Natural killer cell treated with Interleukin-12 subunit alpha and Interleukin-12 subunit beta and Interleukin-15 and Interleukin-18, amount 100 ng/mL, for 72 hours (primary cell): Measurements from ENCODE around the gene IGFBP4. TPM values are rescaled to one million over a fixed set of nuclear protein-coding genes. Genes with fewer than 3 reads are reported as not detected.

ENCODE experiments used
- ATAC-seq, 2 donors: fragments of 150-1000 bp; cut with Tn5 transposase in 1 of 2; sonication (Bioruptor Pico), chemical (Tn5 transposase) in 1 of 2; 2 replicates each; pipeline ENCODE4 v1.10.0; 2021
- DNase-seq: peaks from one replicate; pipeline ENCODE4 v3.0.0; 2022; ENCODE audit warnings: low spot score
- H3K27ac Mint-ChIP-seq, 2 donors: 1 replicate in 1 of 2; 2 replicates in 1 of 2; pipeline ENCODE4 v1.8.0; 2022; ENCODE audit warnings: mixed read lengths in 2 of 2, mild to moderate bottlenecking in 1 of 2, moderate library complexity in 1 of 2
- H3K27me3 Mint-ChIP-seq, 2 donors: 1 replicate in 1 of 2; 2 replicates in 1 of 2; pipeline ENCODE4 v1.8.0; 2022; ENCODE audit warnings: mixed read lengths in 2 of 2
- H3K36me3 Mint-ChIP-seq: one replicate; pipeline ENCODE4 v1.8.0; 2022; ENCODE audit warnings: mixed read lengths
- H3K4me1 Mint-ChIP-seq, 2 donors: 1 replicate in 1 of 2; 2 replicates in 1 of 2; pipeline ENCODE4 v1.8.0; 2022; ENCODE audit warnings: low read depth in 2 of 2, mixed read lengths in 2 of 2, mild to moderate bottlenecking in 1 of 2
- H3K4me3 Mint-ChIP-seq: one replicate; pipeline ENCODE4 v1.8.0; 2022; ENCODE audit warnings: mixed read lengths
- H3K9me3 Mint-ChIP-seq: 2 replicates; pipeline ENCODE4 v1.8.0; 2022; ENCODE audit warnings: mixed read lengths
- total RNA-seq, 2 donors: library from RNA; stranded (reverse); gene quantifications; one replicate each; pipeline ENCODE4 v1.2.3, GENCODE V29; 2022

IGFBP4 gene
- total RNA-seq, 2 donors from 2014 or later = 0.59 to 0.88 TPM

DNA sequence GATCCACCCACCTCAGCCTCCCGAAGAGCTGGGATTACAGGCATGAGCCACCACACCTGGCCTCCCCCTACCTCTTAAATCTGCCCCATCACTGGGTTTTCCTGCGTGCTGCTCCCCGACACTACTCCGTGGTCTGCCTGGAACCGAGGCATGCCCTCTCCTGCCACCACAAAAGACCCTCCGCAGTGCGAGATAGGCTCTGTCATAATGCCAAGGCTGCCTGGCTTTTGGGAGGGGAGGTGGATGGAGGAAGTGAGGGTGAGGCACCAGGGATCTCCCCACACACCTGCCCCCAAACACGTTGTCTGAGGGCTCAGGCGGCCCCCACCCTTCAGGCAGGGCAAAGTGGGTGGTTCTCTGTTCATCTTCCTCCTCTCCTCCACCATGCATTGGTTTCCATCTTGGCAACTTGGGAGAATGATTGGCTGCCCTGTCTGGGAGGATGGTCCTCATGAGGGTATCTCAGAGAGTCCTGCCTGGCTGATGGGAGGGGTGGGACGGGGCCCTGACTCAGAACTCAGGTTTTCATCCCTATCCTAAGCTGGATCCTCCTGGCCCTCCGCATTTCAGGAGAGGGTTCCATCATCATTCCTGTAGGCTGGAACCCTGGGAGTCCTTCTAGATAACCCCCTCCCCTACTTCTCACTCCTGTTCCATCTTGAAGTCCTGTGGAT, 23.2 kb downstream of the IGFBP4 start:
- Mint-ChIP-seq H3K9me3 (no peaks in the 10 kb centered on the region), H3K4me1 (no peaks in the 10 kb centered on the region), H3K27ac (no peak overlapping the region), H3K4me3 (no peak overlapping the region), H3K36me3 (no peaks in the 10 kb centered on the region), H3K27me3 (peaks cover 0 to 5% of the 10 kb centered on the region in 2 donors)
- DNase-seq = no peak
- no peak for ATAC-seq

DNA sequence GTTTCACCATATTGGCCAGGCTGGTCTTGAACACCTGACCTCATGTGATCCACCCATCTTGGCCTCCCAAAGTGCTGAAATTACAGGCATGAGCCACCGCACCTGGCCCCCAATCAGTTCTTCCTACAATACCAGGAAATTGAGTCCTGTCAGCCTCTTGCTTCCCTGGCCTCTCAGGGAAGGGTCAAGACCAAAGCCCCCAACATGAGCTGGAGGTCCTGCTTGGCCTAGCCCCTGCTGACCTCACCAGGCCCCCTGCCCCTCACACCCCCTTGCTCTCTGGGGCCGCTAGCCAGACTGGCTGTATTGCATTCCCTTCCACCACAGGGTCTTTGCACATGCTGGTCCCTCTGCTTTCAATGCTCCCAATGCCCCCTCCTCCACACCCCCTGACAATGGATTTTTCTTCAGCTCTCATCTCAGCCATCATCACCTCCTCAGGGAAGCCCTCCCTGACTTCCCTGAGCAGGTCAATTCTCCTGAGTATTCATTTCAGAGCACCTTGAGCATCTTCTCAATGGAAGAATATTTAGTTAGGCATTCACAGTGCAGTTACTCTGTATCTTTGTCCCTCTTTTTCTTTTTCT, 24.1 kb downstream of the IGFBP4 start:
- no peak for ATAC-seq
- DNase-seq = no peak
- peaks cover 0 to 5% of the 10 kb centered on the region in 2 donors for H3K27me3 Mint-ChIP-seq
- no peaks in the 10 kb centered on the region for H3K9me3 Mint-ChIP-seq
- H3K4me3 Mint-ChIP-seq = no peak overlapping the region
- no peaks in the 10 kb centered on the region for H3K4me1 Mint-ChIP-seq
- H3K36me3 Mint-ChIP-seq = no peaks in the 10 kb centered on the region
- H3K27ac Mint-ChIP-seq = no peak overlapping the region

- no peaks in the 10 kb centered on the region for H3K9me3 Mint-ChIP-seq
Observed at GRCh38 chr17:40468560-40468959, 25.3 kb downstream of the IGFBP4 start.

DNA sequence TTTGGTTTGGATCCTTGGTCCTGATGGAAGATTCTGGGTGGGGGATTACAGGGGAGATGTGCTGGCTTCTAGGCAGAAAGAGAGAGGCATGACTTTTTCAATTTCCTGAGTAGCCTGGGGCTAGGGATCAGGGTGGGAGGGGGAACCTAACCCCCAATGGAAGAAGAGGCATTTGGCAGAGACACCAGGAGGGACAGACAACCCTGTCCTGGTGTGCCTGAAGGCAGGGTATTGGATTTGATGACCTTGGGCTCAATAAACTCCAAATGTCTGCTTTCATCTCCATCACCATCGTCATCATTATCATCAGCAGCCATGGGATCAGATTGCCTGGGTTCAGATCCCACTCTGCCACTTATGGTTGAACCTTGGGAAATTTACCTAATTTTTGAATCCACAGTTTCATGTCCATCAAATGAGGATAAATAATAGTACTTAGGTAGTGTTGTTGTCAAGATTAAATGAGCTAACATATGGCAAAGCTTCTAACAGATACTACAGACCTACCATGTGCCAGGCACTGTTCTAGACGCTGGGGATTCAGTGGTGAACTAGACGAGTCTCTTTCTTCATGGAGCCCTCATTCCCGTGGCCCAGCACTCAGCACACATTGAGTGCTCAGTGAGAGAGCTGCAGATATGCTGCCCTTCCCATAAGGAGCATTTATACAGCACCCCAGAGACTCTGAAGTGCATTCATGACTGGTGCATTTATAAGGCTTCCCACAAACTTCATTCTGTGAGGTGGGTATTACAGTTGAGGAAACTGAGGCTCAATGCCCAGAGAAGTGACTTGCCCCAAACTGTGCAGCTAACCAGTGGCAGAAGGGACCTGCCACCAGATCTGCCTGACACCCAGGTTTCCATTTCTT, 26.8 kb downstream of the IGFBP4 start:
- no peak for DNase-seq
- Mint-ChIP-seq H3K4me1 (peaks cover 0 to 5% of the 10 kb centered on the region in 2 donors), H3K27me3 (peaks cover 0 to 12% of the 10 kb centered on the region in 2 donors), H3K36me3 (no peaks in the 10 kb centered on the region), H3K9me3 (no peaks in the 10 kb centered on the region), H3K4me3 (no peak overlapping the region), H3K27ac (no peak overlapping the region)
- ATAC-seq = no peak

More at GRCh38 chr17:40468560-40468959, 25.3 kb downstream of the IGFBP4 start:
- H3K27ac Mint-ChIP-seq = no peak overlapping the region
- ATAC-seq = no peak
- DNase-seq = no peak
- peaks cover 0 to 2% of the 10 kb centered on the region in 2 donors for H3K4me1 Mint-ChIP-seq
- H3K4me3 Mint-ChIP-seq = no peak overlapping the region
- H3K36me3 Mint-ChIP-seq = no peaks in the 10 kb centered on the region
- peaks cover 0 to 12% of the 10 kb centered on the region in 2 donors for H3K27me3 Mint-ChIP-seq

- no peaks in the 10 kb centered on the region for H3K36me3 Mint-ChIP-seq
- H3K9me3 Mint-ChIP-seq = no peaks in the 10 kb centered on the region
- H3K4me1 Mint-ChIP-seq = peaks cover 0 to 7% of the 10 kb centered on the region in 2 donors
- H3K27me3 Mint-ChIP-seq = peaks cover 0 to 12% of the 10 kb centered on the region in 2 donors
- ATAC-seq (no peak), DNase-seq (no peak)
- no peak overlapping the region for H3K27ac Mint-ChIP-seq
- no peak overlapping the region for H3K4me3 Mint-ChIP-seq
Observed at GRCh38 chr17:40470932-40471828, 27.9 kb downstream of the IGFBP4 start.

DNA sequence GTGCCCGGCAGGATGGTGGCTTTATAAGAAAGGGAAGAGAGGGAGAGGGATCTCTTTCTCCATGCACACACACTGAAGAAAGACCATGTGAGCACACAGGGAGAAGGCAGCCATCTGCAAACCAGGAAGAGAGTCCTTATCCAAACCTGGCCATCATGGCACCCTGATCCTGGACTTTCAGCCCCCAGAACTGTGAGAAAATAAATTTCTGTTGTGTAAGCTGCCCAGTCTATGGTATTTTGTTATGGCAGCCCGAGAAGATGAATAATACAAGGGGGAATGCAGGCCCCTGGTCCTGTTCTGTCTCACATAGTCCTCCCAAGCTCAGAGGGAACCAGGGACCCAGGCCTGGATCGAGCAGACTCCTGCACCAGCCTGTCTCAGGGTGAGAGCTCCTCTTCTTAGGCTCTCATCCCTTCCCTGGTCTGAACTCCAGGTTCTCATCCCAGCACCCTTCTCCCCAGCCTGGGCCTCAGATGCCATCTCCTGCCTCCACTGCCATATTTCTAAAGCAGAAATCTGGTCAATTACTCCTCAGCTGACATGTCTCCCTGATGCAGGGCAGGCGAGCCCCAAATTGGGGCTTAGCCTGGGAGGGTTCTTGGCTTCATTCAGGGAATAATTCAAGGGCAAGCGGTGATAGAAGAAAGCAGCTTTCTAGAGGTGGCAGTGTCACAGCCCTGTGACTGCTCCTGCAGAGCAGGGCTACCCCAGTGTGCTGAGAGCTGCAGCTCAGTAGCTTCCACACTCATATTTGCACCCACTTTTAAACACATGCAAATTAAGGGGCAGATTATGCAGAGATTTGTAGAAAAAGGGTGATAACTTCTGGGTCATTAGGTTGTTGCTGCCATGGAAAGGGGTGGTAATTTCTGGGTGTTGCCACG, 28.8 kb downstream of the IGFBP4 start:
- Mint-ChIP-seq H3K4me3 (no peak overlapping the region), H3K27me3 (peaks cover 0 to 9% of the 10 kb centered on the region in 2 donors), H3K9me3 (no peaks in the 10 kb centered on the region), H3K4me1 (peaks cover 0 to 8% of the 10 kb centered on the region in 2 donors), H3K27ac (no peak overlapping the region), H3K36me3 (no peaks in the 10 kb centered on the region)
- ATAC-seq (no peak), DNase-seq (no peak)

GRCh38 chr17:40472733-40473452, 29.6 kb downstream of the IGFBP4 start:
- ATAC-seq (no peak), DNase-seq (no peak)
- Mint-ChIP-seq H3K36me3 (no peaks in the 10 kb centered on the region), H3K27me3 (peaks cover 0 to 7% of the 10 kb centered on the region in 2 donors), H3K4me3 (no peak overlapping the region), H3K27ac (no peak overlapping the region), H3K4me1 (peaks cover 0 to 8% of the 10 kb centered on the region in 2 donors), H3K9me3 (no peaks in the 10 kb centered on the region)

DNA sequence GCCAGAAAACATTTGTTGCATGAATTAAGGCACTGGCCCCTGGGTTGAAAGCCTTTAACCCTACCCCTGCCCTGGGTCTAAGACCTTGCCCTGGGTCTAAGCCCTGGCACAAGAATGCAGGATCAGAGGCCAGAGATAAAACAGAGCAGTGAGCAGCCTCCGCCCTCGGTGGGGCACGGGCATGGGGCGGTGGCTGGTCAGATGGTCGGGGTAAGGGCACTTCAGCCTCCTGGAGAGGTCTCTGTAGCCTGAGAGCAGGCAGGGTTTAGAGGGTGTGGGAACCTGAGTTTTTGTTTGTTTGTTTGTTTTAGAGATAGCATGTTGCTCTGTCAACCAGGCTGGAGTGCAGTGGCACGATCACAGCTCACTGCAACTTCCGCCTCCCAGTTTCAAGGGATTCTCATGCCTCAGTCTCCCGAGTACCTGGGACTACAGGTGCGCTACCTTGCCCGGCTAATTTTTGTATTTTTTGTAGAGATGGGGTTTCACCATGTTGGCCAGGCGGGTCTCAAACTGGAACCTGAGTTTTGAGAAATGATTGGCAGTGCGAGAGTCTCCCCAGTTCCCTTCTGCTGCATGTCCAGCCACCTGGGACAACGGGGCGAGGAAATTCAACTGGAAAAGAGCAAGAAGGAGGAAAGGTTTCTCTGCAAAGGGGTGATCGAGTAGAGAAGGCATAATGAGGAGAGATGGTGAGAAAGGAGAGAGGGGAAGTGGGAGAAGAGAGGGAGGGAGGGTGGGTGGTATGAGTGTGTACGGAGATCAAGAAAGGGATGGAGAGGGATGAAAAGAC, 30.5 kb downstream of the IGFBP4 start:
- Mint-ChIP-seq H3K36me3 (no peaks in the 10 kb centered on the region), H3K4me3 (no peak overlapping the region), H3K27ac (no peak overlapping the region), H3K27me3 (peaks cover 0 to 7% of the 10 kb centered on the region in 2 donors), H3K4me1 (peaks cover under 1 to 9% of the 10 kb centered on the region in 2 donors), H3K9me3 (no peaks in the 10 kb centered on the region)
- no peak for DNase-seq
- peak in 1 of 2 donors; percentile 48 for ATAC-seq

DNA sequence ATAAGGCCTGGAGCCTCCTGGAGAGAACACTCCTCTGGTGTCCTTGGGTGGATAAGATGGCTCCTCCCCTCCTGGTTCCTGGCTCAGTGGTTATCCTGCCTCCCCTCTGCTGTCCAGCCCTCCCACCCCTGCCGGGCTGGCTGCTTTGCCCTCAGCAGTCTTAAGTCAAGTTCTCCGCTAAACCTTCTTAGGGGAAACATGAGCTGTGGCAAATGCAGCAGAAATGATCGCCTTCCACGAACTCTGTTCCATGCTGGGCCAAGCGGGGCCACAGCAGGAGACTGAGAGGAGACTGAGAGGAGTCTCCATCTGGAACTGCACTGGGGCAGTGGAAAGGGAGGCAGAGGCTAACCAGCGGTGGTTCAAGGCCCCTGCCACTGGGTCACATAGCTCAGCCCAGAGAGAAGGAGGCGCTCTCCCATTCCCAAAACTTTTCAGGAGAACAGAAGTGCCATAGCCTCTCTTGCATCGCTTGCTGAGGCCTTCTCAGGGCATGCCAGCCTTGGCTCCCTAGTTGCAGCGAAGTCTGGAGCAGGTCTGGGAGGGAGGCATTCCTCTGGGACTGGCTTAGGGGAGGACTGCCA, 31.3 kb downstream of the IGFBP4 start:
- H3K27ac Mint-ChIP-seq = no peak overlapping the region
- H3K9me3 Mint-ChIP-seq = no peaks in the 10 kb centered on the region
- no peak overlapping the region for H3K4me3 Mint-ChIP-seq
- peaks cover 0 to 9% of the 10 kb centered on the region in 2 donors for H3K27me3 Mint-ChIP-seq
- peaks cover 5 to 12% of the 10 kb centered on the region in 2 donors for H3K4me1 Mint-ChIP-seq
- H3K36me3 Mint-ChIP-seq = no peaks in the 10 kb centered on the region
- DNase-seq (no peak), ATAC-seq (no peak)

GRCh38 chr17:40475234-40475908, 32.1 kb downstream of the IGFBP4 start:
- ATAC-seq (no peak), DNase-seq (no peak)
- H3K27ac Mint-ChIP-seq = no peak overlapping the region
- peaks cover 11 to 18% of the 10 kb centered on the region in 2 donors for H3K4me1 Mint-ChIP-seq
- peaks cover 0 to 9% of the 10 kb centered on the region in 2 donors for H3K27me3 Mint-ChIP-seq
- H3K36me3 Mint-ChIP-seq = no peaks in the 10 kb centered on the region
- no peaks in the 10 kb centered on the region for H3K9me3 Mint-ChIP-seq
- H3K4me3 Mint-ChIP-seq = no peak overlapping the region

GRCh38 chr17:40477796-40478195, 34.5 kb downstream of the IGFBP4 start:
- no peak for ATAC-seq

More at GRCh38 chr17:40477796-40478195, 34.5 kb downstream of the IGFBP4 start:
- Mint-ChIP-seq H3K4me1 (peaks cover 27 to 35% of the 10 kb centered on the region in 2 donors), H3K9me3 (no peaks in the 10 kb centered on the region), H3K27me3 (peaks cover 0 to 9% of the 10 kb centered on the region in 2 donors), H3K4me3 (no peak overlapping the region), H3K36me3 (no peaks in the 10 kb centered on the region), H3K27ac (no peak overlapping the region)
- no peak for DNase-seq
